HCT116 (cell line): ENCODE data around the gene DDA1. TPM values are rescaled to one million over a fixed set of nuclear protein-coding genes. Genes with fewer than 3 reads are reported as not detected.

ENCODE experiments used
- ATAC-seq: fragments of 200-7000 bp; cut with Tn5 transposase; 2 replicates; pipeline ENCODE4 v1.9.1; 2020; ENCODE audit warnings: mild to moderate bottlenecking, moderate library complexity
- BruUV-seq: library from RNA; stranded (reverse); fragments of 400-500 nt; replicated peaks from 2 replicates; lab custom pipeline; 2021; lab: Mats Ljungman, UMichigan
- CTCF ChIA-PET: fragments of 300-600 bp; sonication (Branson Sonifier 250); formaldehyde crosslinking; loops from one replicate; lab custom pipeline; 2021; ENCODE audit warnings: antibody characterized with exemption; lab: Charles Lee
- POLR2A ChIA-PET: fragments of 300-600, 350-600 bp; sonication (Branson Sonifier 250); formaldehyde crosslinking; loops from one replicate; lab custom pipeline; 2021; ENCODE audit warnings: antibody characterized with exemption; lab: Charles Lee
- RAD21 ChIA-PET, 2 experiments: fragments of 300-600 bp; sonication (Branson Sonifier 250); formaldehyde crosslinking; loops; one replicate each; lab custom pipeline; 2023; ENCODE audit warnings: low total read pairs in 2 of 2; ENCODE audit not compliant: uncharacterized antibody in 2 of 2, unreplicated experiment in 2 of 2, low non-redundant PET in 1 of 2; lab: Charles Lee
- DNase-seq: peaks from one replicate; pipeline ENCODE4 v3.0.0-alpha.2; 2010; ENCODE audit warnings: low read depth, low spot score
- H2AFZ ChIP-seq: fragments of 200-600 bp; shearing (Covaris generic), sonication (generic); 2 replicates; pipeline ENCODE4 v1.6.1; 2017; ENCODE audit warnings: low read depth, mixed run types, mixed read lengths, antibody characterized with exemption, low read length; ENCODE audit not compliant: poor library complexity, severe bottlenecking
- H3K27ac ChIP-seq: 2 replicates; pipeline ENCODE4 v1.5.1; 2012; ENCODE audit warnings: low read depth, low read length
- H3K27me3 ChIP-seq: fragments of 200-600 bp; sonication (generic); 2 replicates; pipeline ENCODE4 v1.6.1; 2016; ENCODE audit warnings: mixed run types, low read length, mixed read lengths; ENCODE audit not compliant: insufficient read depth
- H3K36me3 ChIP-seq, 2 experiments: fragments of 200-500 bp in 1 of 2; fragments of 200-600 bp in 1 of 2; sonication (Bioruptor generic) in 1 of 2; sonication (generic) in 1 of 2; 2 replicates each; pipeline versions ENCODE4 v1.5.1 to v1.6.1; 2014 to 2016; ENCODE audit warnings: low read length in 2 of 2, inconsistent platforms in 1 of 2, mixed read lengths in 1 of 2, mixed run types in 1 of 2; ENCODE audit not compliant: insufficient read depth in 2 of 2, control insufficient read depth in 1 of 2
- H3K4me1 ChIP-seq, 2 experiments: fragments of 200-600 bp in 1 of 2; sonication (generic) in 1 of 2; 2 replicates each; pipeline versions ENCODE4 v1.5.1 to v1.6.1; 2012 to 2017; ENCODE audit warnings: low read length in 2 of 2, inconsistent platforms in 1 of 2, mild to moderate bottlenecking in 1 of 2, mixed read lengths in 1 of 2, mixed run types in 1 of 2, moderate library complexity in 1 of 2; ENCODE audit not compliant: insufficient read depth in 2 of 2, control insufficient read depth in 1 of 2
- H3K4me2 ChIP-seq: fragments of 200-600 bp; sonication (generic); 2 replicates; pipeline ENCODE4 v1.6.1; 2017; ENCODE audit warnings: mixed run types, low read length, mixed read lengths
- H3K4me3 ChIP-seq, 2 experiments: fragments of 200-600 bp in 1 of 2; sonication (generic) in 1 of 2; replicated peaks in 1 of 2; 2 replicates each; pipeline ENCODE4 v1.5.1; 2011 to 2016; ENCODE audit warnings: low read length in 2 of 2, control low read depth in 1 of 2, low read depth in 1 of 2, mild to moderate bottlenecking in 1 of 2, mixed read lengths in 1 of 2, mixed run types in 1 of 2
- H3K79me2 ChIP-seq: fragments of 200-600 bp; sonication (generic); 2 replicates; pipeline ENCODE4 v1.6.1; 2017; ENCODE audit warnings: mild to moderate bottlenecking, mixed run types, low read length, moderate library complexity, mixed read lengths; ENCODE audit not compliant: insufficient read depth
- H3K9ac ChIP-seq: fragments of 200-600 bp; sonication (generic); 2 replicates; pipeline ENCODE4 v1.6.1; 2016; ENCODE audit warnings: low read length, mixed read lengths
- H3K9me2 ChIP-seq: fragments of 200-600 bp; sonication (generic), shearing (Covaris generic); 2 replicates; pipeline ENCODE4 v1.6.1; 2017; ENCODE audit warnings: mixed run types, mild to moderate bottlenecking, moderate library complexity; ENCODE audit not compliant: insufficient read depth
- H3K9me3 ChIP-seq, 2 experiments: fragments of 200-500 bp in 1 of 2; fragments of 200-600 bp in 1 of 2; sonication (Bioruptor generic) in 1 of 2; sonication (generic) in 1 of 2; 2 replicates each; pipeline ENCODE4 v1.6.1; 2014 to 2017; ENCODE audit warnings: low read length in 2 of 2, mixed read lengths in 2 of 2, inconsistent platforms in 1 of 2, low read depth in 1 of 2, mild to moderate bottlenecking in 1 of 2, mixed run types in 1 of 2, moderate library complexity in 1 of 2; ENCODE audit not compliant: control insufficient read depth in 1 of 2, insufficient read depth in 1 of 2
- H4K20me1 ChIP-seq: fragments of 200-600 bp; sonication (generic), shearing (Covaris generic); 2 replicates; pipeline ENCODE4 v1.6.1; 2017; ENCODE audit warnings: mixed run types, mild to moderate bottlenecking, moderate library complexity; ENCODE audit not compliant: insufficient read depth
- CBX3 ChIP-seq: IDR thresholded peaks from 2 replicates; pipeline ENCODE4 v1.6.1; 2012; ENCODE audit warnings: low read depth
- CEBPB ChIP-seq: IDR thresholded peaks from 2 replicates; pipeline ENCODE4 v1.6.1; 2012; ENCODE audit warnings: low read depth
- ELF1 ChIP-seq: IDR thresholded peaks from 2 replicates; pipeline ENCODE4 v1.6.1; 2012; ENCODE audit warnings: low read depth, borderline replicate concordance
- EZH2phosphoT487 ChIP-seq: fragments of 200-600 bp; IDR thresholded peaks from 2 replicates; pipeline ENCODE4 v1.6.1; 2018; ENCODE audit warnings: antibody characterized with exemption, borderline replicate concordance
- FOSL1 ChIP-seq: IDR thresholded peaks from 2 replicates; pipeline ENCODE4 v1.6.1; 2012; ENCODE audit warnings: low read depth
- JUND ChIP-seq: IDR thresholded peaks from 2 replicates; pipeline ENCODE4 v1.6.1; 2012
- POLR2A ChIP-seq: IDR thresholded peaks from 2 replicates; pipeline ENCODE4 v1.7.0; 2011; ENCODE audit warnings: borderline replicate concordance; ENCODE audit not compliant: insufficient read depth, insufficient read length; ENCODE audit errors: extremely low read depth
- POLR2AphosphoS5 ChIP-seq: IDR thresholded peaks from 2 replicates; pipeline ENCODE4 v1.6.1; 2011; ENCODE audit warnings: mild to moderate bottlenecking, low read depth, low read length, moderate library complexity
- RAD21 ChIP-seq: IDR thresholded peaks from 2 replicates; pipeline ENCODE4 v1.6.1; 2012; ENCODE audit warnings: low read depth, mild to moderate bottlenecking
- SP1 ChIP-seq: IDR thresholded peaks from 2 replicates; pipeline ENCODE4 v1.6.1; 2012; ENCODE audit warnings: low read depth
- YY1 ChIP-seq: IDR thresholded peaks from 2 replicates; pipeline ENCODE4 v1.6.1; 2011; ENCODE audit warnings: low read length, low read depth, moderate library complexity, mild to moderate bottlenecking; ENCODE audit not compliant: insufficient replicate concordance; ENCODE audit errors: extremely low read depth
- ZFX ChIP-seq: fragments of 450-650 bp; IDR thresholded peaks from 2 replicates; pipeline ENCODE4 v1.6.1; 2017
- intact Hi-C: fragments of 100-400 bp; cut with micrococcal nuclease; formaldehyde crosslinking; loops from 2 replicates; pipeline ENCODE4 v1.10.0; 2022
- total RNA-seq: library from RNA; stranded (reverse); gene quantifications from one replicate; pipeline ENCODE4 v1.2.1, GENCODE V29; 2021; ENCODE audit not compliant: unreplicated experiment
- TF ChIP-seq, protein P1 (sequence below), 3 experiments: fragments of 200-600 bp in 1 of 3; sonication (generic) in 1 of 3; IDR thresholded peaks in 2 of 3; conservative IDR thresholded peaks in 1 of 3; 2 replicates each; pipeline ENCODE4 v1.5.1; 2012 to 2017; ENCODE audit warnings: low read depth in 2 of 3, low read length in 2 of 3, antibody characterized with exemption in 1 of 3, borderline replicate concordance in 1 of 3, control low read depth in 1 of 3, mild to moderate bottlenecking in 1 of 3, mixed read lengths in 1 of 3, mixed run types in 1 of 3, moderate library complexity in 1 of 3; ENCODE audit not compliant: insufficient read depth in 1 of 3
- TF ChIP-seq, protein P2 (sequence below): IDR thresholded peaks from 2 replicates; pipeline ENCODE4 v1.6.1; 2012

Gene DDA1
- total RNA-seq, 1 experiment from 2014 or later: 68.6 TPM

DNA sequence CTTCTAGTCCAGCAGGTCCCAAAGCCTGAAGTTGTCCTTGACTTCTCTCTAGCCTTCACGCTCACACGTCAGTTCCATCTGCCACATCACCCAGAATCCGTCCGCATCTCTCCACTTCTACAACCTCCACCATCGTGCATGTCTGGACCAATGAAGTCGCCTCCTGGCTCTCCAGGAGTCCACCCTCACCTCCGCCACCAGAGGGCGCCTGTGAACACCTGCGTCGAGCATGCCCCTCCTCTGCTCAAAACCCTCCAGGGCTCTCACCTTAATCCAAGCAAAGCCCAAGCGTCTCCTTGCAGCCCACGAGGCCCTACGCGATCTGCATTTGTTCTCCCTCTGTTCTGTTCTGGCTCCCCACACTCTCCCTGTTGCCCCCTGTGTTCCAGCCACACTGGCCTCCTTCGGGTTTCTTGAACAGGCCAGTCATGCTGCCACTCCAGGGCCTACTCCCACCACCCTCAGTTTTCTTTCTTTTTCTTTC, 48.5 kb upstream of the DDA1 start:
- no peaks in the 10 kb centered on the region for H3K79me2 ChIP-seq
- ChIA-PET POLR2A (interaction anchor here (0.6 to 1.3 kb wide), 3 partner anchors 25 to 48 kb away, joined by 3 to 4 read pairs (median 3); partner anchors contain the start of gene DDA1), CTCF (interaction anchor here (0.8 to 1.9 kb wide), 5 partner anchors 11 to 48 kb away, joined by 3 to 8 read pairs (median 7); partner anchors contain the start of genes DDA1 and MRPL34), RAD21 (interaction anchor here in 1 of 2 experiments (1.1 kb wide), 1 partner anchor 12 kb away, joined by 3 read pairs; no protein-coding TSS in a partner anchor)
- TF ChIP-seq RAD21 (peak; percentile 74), CBX3 (0 out of 2 replicates have a peak, but pooled peaks have one; percentile 45), POLR2A (peak; percentile 53), ZFX (no peak), ELF1 (no peak), POLR2AphosphoS5 (peak; percentile 30; the same call in 1 of the 2 replicates), SP1 (no peak), YY1 (peak; percentile 44), FOSL1 (no peak), JUND (no peak), EZH2phosphoT487 (no peak), CEBPB (no peak)
- TF ChIP-seq, protein P1, sequence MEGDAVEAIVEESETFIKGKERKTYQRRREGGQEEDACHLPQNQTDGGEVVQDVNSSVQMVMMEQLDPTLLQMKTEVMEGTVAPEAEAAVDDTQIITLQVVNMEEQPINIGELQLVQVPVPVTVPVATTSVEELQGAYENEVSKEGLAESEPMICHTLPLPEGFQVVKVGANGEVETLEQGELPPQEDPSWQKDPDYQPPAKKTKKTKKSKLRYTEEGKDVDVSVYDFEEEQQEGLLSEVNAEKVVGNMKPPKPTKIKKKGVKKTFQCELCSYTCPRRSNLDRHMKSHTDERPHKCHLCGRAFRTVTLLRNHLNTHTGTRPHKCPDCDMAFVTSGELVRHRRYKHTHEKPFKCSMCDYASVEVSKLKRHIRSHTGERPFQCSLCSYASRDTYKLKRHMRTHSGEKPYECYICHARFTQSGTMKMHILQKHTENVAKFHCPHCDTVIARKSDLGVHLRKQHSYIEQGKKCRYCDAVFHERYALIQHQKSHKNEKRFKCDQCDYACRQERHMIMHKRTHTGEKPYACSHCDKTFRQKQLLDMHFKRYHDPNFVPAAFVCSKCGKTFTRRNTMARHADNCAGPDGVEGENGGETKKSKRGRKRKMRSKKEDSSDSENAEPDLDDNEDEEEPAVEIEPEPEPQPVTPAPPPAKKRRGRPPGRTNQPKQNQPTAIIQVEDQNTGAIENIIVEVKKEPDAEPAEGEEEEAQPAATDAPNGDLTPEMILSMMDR (IDR thresholded peaks at IDR 0.05 in 2 of 3, conservative IDR thresholded peaks at IDR 0.05 in 1 of 3; ENCODE audit: borderline replicate concordance in 1 of 3, insufficient read depth in 1 of 3, low read depth in 2 of 3, low read length in 2 of 3): peak; percentile 79 to 94 (median 93)
- TF ChIP-seq, protein P2, sequence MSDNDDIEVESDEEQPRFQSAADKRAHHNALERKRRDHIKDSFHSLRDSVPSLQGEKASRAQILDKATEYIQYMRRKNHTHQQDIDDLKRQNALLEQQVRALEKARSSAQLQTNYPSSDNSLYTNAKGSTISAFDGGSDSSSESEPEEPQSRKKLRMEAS: peak; percentile 83
- H3K27me3 ChIP-seq: no peaks in the 10 kb centered on the region
- no peaks in the 10 kb centered on the region for H3K9me2 ChIP-seq
- H3K9me3 ChIP-seq: no peaks in the 10 kb centered on the region
- no peaks in the 10 kb centered on the region for H4K20me1 ChIP-seq
- peak; percentile 81 for DNase-seq
- no TSS peak for BruUV-seq
- peak; percentile 100 for ATAC-seq
- intact Hi-C loops: no loop called here
- peak overlapping the region; percentile 30 for H3K4me2 ChIP-seq
- peak overlapping the region; percentile 34; the same call in 1 of the 2 replicates for H3K9ac ChIP-seq
- H3K27ac ChIP-seq: no peak overlapping the region
- peaks cover 0 to 8% of the 10 kb centered on the region in 2 experiments; a peak in 3 of 4 replicates for H3K4me1 ChIP-seq
- peak overlapping the region; percentile 95 for H2AFZ ChIP-seq
- H3K4me3 ChIP-seq: no peak overlapping the region
- no peaks in the 10 kb centered on the region for H3K36me3 ChIP-seq
